ENCODE results near the gene ABCA7.

Gene ABCA7

DNA sequence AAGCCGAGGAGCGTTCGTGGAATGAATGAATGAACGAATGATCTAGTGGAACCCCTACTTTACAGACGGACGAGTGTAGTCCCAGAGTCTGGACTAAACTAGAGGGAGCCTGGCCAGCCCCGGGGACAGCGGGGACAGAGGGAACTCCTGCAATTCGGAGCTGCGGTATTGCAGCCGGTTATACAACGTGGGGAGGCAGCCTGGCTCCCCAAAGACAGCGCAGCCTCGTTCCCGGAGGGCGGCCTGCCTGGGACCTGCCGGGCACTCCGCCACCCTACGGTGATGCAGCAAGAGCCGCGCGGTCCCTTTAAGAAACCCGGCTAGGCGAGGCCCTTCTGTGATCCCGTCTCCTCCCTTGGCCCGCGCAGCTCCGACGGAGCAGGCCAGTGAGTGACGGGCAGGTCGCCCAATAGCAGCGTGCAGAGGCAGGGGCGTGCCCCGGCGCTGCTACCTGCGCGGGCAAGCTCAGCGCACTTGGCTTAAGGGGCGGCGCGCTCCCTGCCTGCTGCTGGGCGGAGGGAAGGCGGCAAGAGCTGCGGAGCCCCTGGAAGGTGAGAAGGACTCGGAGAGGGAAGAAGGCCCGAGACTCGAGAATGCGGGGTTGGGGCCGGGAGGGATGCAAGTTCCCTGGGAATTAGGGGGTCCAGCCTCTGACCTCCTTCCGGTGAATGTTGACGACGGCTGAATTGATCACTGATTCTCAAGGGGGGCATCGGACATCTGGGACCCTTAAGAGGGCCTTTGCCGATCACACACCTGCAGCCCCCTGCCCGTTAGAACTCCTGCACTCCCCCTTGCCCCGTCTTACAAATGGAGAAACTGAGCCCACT, at the start of gene ABCA7:
TSS of gene ABCA7 (plus strand) at position 462 of the 830 bp plus-strand sequence. CDS start 1,255 bp downstream, outside the sequence.
- peak within 1 kb of the TSS in 1 of 2 donors; percentile 62 for H3K27ac ChIP-seq
- peak within 1 kb of the TSS; percentile 47 to 48 for H3K4me3 ChIP-seq
- H3K36me3 ChIP-seq, result peaks cover 25 to 32% (median 27%) of the 10 kb centered on the region in 3 donors
- H3K4me1 ChIP-seq, result peaks cover 0 to 56% (median 40%) of the 10 kb centered on the region in 4 donors
- peak; percentile 95 to 98 for DNase-seq
- TF ChIP-seq, protein P1, sequence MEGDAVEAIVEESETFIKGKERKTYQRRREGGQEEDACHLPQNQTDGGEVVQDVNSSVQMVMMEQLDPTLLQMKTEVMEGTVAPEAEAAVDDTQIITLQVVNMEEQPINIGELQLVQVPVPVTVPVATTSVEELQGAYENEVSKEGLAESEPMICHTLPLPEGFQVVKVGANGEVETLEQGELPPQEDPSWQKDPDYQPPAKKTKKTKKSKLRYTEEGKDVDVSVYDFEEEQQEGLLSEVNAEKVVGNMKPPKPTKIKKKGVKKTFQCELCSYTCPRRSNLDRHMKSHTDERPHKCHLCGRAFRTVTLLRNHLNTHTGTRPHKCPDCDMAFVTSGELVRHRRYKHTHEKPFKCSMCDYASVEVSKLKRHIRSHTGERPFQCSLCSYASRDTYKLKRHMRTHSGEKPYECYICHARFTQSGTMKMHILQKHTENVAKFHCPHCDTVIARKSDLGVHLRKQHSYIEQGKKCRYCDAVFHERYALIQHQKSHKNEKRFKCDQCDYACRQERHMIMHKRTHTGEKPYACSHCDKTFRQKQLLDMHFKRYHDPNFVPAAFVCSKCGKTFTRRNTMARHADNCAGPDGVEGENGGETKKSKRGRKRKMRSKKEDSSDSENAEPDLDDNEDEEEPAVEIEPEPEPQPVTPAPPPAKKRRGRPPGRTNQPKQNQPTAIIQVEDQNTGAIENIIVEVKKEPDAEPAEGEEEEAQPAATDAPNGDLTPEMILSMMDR (IDR thresholded peaks at IDR 0.05), result no peak
- no peaks in the 10 kb centered on the region for H3K9me3 ChIP-seq
- H3K27me3 ChIP-seq, result peaks cover 0 to 27% of the 10 kb centered on the region in 2 donors
- intact Hi-C loops (cut with DNase I; ENCODE audit: low total_unique reads), result loop anchor here (5.0 kb wide), 1 partner anchor 52 kb away; no protein-coding TSS in a partner anchor

DNA sequence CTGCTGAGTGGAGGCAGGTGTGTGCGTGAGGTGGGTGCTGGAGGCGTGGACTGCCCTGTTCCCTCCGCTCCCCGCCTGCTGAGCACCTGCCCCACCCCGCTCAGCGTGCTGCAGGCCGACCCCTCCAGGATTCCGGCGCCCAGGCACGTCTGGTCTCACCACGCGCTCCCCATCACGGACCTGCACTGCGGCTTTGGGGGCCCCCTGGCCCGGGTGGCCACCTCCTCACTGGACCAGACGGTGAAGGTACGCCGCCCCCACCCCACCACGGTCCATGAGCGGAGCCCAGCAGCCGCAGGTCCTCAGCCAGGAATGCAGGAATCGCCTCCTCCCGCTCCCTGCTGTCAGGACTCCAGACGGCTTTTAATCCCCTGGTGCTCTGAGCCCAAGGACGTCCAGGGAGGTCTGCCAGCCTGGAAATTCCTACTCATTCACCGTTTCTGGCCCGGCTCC, 49.8 kb upstream of the ABCA7 start:
- H3K27ac ChIP-seq, result no peak overlapping the region
- intact Hi-C loops (cut with DNase I; ENCODE audit: low total_unique reads), result no loop called here
- no peak for DNase-seq
- H3K4me3 ChIP-seq, result no peak overlapping the region
- H3K27me3 ChIP-seq, result peaks cover 0 to 30% of the 10 kb centered on the region in 2 donors
- peaks cover 0 to 8% (median 2%) of the 10 kb centered on the region in 4 donors for H3K4me1 ChIP-seq
- H3K9me3 ChIP-seq, result no peaks in the 10 kb centered on the region
- TF ChIP-seq, protein P1 (IDR thresholded peaks at IDR 0.05), result no peak
- H3K36me3 ChIP-seq, result peaks cover 42 to 87% (median 72%) of the 10 kb centered on the region in 3 donors

DNA sequence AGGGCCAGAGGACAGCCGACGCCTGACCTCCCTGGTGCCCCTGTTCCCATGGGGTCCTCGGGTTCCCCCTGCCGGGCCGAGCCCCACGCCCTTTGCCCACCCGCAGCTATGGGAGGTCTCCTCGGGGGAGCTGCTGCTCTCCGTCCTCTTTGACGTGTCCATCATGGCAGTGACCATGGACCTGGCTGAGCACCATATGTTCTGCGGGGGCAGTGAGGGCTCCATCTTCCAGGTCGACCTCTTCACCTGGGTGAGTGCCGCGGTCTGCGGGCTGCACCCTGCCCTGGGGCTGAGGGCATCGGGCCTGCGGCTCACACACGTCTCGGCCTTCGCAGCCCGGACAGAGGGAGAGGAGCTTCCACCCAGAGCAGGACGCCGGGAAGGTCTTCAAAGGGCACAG, 49.2 kb upstream of the ABCA7 start:
- H3K9me3 ChIP-seq, result no peaks in the 10 kb centered on the region
- H3K4me3 ChIP-seq, result no peak overlapping the region
- peaks cover 0 to 36% of the 10 kb centered on the region in 2 donors for H3K27me3 ChIP-seq
- no peak overlapping the region for H3K27ac ChIP-seq
- TF ChIP-seq, protein P1 (IDR thresholded peaks at IDR 0.05), result no peak
- DNase-seq, result no peak
- intact Hi-C loops (cut with DNase I; ENCODE audit: low total_unique reads), result no loop called here
- H3K36me3 ChIP-seq, result peaks cover 42 to 88% (median 72%) of the 10 kb centered on the region in 3 donors
- H3K4me1 ChIP-seq, result peaks cover 0 to 3% (median 1%) of the 10 kb centered on the region in 4 donors

DNA sequence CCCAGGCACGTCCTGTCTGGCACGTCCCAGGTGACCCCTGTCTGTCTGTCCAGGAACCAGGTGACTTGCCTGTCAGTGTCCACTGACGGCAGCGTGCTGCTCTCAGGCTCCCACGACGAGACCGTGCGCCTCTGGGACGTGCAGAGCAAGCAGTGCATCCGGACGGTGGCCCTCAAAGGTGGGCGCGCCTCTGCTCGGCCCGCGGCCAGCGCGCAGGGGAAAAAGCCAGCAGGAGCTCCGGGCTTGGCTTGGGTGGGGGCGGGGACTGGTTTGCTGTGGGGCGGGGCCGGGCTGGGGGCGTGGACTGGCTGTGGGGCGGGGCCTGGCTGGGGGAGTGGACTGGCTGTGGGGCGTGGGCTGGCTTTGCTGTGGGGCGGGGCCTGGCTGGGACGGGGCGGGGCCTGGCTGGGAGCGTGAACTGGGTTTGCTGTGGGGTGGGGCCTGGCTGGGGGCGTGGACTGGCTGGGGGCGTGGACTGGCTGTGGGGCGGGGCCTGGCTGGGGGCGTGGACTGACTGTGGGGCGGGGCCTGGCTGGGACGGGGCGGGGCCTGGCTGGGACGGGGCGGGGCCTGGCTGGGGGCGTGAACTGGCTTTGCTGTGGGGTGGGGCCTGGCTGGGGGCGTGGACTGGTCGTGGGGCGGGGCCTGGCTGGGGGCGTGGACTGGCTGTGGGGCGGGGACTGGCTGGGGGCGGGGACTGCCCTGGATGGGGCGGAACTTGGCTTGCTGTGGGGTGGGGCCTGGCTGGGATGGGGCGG, 48.6 kb upstream of the ABCA7 start:
- peaks cover 0 to 42% of the 10 kb centered on the region in 2 donors for H3K27me3 ChIP-seq
- TF ChIP-seq, protein P1 (IDR thresholded peaks at IDR 0.05), result no peak
- H3K27ac ChIP-seq, result no peak overlapping the region
- H3K4me3 ChIP-seq, result no peak overlapping the region
- H3K4me1 ChIP-seq, result peaks cover 0 to 9% (median 3%) of the 10 kb centered on the region in 4 donors
- peaks cover 42 to 82% (median 67%) of the 10 kb centered on the region in 3 donors for H3K36me3 ChIP-seq
- no peak for DNase-seq
- H3K9me3 ChIP-seq, result no peaks in the 10 kb centered on the region
- intact Hi-C loops (cut with DNase I; ENCODE audit: low total_unique reads), result no loop called here

DNA sequence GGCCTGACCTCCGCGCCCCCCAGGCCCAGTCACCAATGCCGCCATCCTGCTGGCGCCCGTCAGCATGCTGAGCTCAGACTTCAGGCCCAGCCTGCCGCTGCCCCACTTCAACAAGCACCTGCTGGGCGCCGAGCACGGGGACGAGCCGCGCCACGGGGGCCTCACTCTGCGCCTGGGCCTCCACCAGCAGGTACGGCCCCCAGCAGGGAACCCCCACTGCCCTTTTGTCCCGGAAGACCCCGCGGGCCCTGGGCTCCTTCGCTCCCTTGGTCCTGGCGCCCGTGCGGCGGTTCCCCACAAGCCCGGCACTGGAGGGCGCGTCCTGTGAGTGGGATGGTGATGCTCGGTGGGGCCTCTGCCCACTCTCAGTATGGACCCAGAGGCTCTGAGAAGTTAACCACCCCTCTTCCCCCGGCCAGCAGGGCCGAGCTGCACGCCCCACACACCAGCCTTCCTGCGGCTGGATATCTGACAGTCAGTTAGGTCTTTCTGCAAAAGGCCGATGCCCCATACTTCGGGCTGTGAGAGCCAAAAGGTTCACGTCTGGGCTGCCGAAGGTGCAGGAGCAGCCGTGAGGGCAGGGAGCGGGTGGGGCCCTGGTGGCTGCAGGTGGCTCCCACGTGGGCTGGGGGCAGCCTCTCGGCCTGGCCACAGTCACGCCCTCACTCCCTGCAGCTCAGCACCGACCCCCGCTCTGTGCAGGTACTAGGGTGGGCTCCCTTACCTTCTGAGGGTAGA, 47.8 kb upstream of the ABCA7 start:
- Histone ChIP-seq H3K4me1 (peaks cover 0 to 12% (median 6%) of the 10 kb centered on the region in 4 donors), H3K9me3 (no peaks in the 10 kb centered on the region), H3K4me3 (no peak overlapping the region), H3K36me3 (peaks cover 42 to 75% (median 59%) of the 10 kb centered on the region in 3 donors), H3K27ac (no peak overlapping the region), H3K27me3 (peaks cover 0 to 49% of the 10 kb centered on the region in 2 donors)
- TF ChIP-seq, protein P1 (IDR thresholded peaks at IDR 0.05), result no peak
- intact Hi-C loops (cut with DNase I; ENCODE audit: low total_unique reads), result no loop called here
- DNase-seq, result no peak

Data from tibial artery (tissue), 4 donors.